ENCODE data around the gene RBM15.

DNA sequence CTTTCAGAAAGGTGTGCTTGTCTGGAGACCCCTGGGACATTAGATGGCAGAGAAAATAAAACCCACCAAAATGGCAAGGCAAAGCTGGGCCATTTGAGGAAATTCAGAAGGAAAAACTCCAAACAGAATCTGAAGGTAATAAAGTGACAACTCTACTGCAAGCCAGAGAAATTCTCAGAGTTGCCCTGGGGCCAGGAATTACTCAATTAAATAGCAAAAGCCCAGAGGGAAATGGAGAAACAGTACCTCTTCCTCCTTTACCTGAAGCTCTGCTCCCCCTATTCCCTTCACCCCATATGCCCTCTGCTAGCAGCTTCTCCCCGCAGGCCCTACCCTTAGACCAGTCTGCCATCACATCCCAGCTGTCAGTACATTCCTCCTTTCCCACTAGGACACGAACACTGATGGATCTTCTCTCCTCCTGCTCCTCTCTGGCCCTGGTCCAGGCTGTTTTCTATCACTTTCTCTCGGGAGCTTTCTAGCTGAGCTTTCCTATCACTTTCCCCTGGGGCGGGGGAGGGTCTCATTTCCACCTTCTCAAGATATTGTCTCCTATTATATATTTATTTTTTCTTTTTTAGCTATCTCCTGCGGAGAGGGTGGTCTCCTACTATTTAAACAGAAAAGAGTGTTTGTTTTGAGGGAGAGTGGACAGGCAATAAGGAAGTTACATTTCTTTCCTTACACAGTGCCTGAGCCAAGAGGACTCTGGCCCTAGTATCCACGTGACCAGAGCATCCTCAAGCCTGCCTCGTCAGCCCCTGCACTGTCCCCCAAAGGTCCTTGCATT, 47.7 kb upstream of the RBM15 start:
- TF ChIP-seq YY1 (IDR thresholded peaks at IDR 0.05; ENCODE audit: insufficient read depth, insufficient read length): no peak
- no peak for TF ChIP-seq ZNF274 (IDR thresholded peaks at IDR 0.05; ENCODE audit: low read depth, low read length)
